HEK293 (cell line): Measurements from ENCODE around the gene GRHL3.

ENCODE experiments used
- GLI2 ChIP-seq: fragments of 450-650 bp; formaldehyde crosslinking; IDR thresholded peaks from 2 replicates; pipeline ENCODE4; 2017; ENCODE audit warnings: missing biosample characterization, missing genetic modification characterization, low read depth, borderline replicate concordance
- GLIS2 ChIP-seq: fragments of 450-650 bp; formaldehyde crosslinking; IDR thresholded peaks from 2 replicates; pipeline ENCODE4 v1.5.1; 2016; ENCODE audit warnings: missing biosample characterization, missing genetic modification characterization
- IKZF3 ChIP-seq: fragments of 450-650 bp; IDR thresholded peaks from 2 replicates; pipeline ENCODE4 v1.5.0; 2018; ENCODE audit warnings: missing biosample characterization, mild to moderate bottlenecking, missing genetic modification characterization, moderate library complexity
- INSM2 ChIP-seq: fragments of 450-650 bp; formaldehyde crosslinking; IDR thresholded peaks from 2 replicates; pipeline ENCODE4 v1.5.1; 2016; ENCODE audit warnings: missing biosample characterization, missing genetic modification characterization
- PBX3 ChIP-seq: sonication (generic); formaldehyde crosslinking; IDR thresholded peaks from 2 replicates; pipeline ENCODE4 v1.8.1; 2022; ENCODE audit warnings: mild to moderate bottlenecking, moderate library complexity, missing genetic modification reagents
- PRDM10 ChIP-seq: fragments of 450-650 bp; formaldehyde crosslinking; IDR thresholded peaks from 2 replicates; pipeline ENCODE4 v1.5.1; 2016; ENCODE audit warnings: missing biosample characterization, missing genetic modification characterization
- PRDM4 ChIP-seq: fragments of 450-650 bp; formaldehyde crosslinking; IDR thresholded peaks from 2 replicates; pipeline ENCODE4 v1.5.1; 2017; ENCODE audit warnings: missing biosample characterization, missing genetic modification characterization
- YY2 ChIP-seq: fragments of 450-650 bp; formaldehyde crosslinking; IDR thresholded peaks from 2 replicates; pipeline ENCODE4 v1.5.1; 2016; ENCODE audit warnings: missing biosample characterization, missing genetic modification characterization
- ZBTB17 ChIP-seq: fragments of 450-650 bp; formaldehyde crosslinking; IDR thresholded peaks from 2 replicates; pipeline ENCODE4 v1.5.1; 2016; ENCODE audit warnings: missing biosample characterization, missing genetic modification characterization
- ZBTB26 ChIP-seq: fragments of 450-650 bp; formaldehyde crosslinking; optimal IDR thresholded peaks from 2 replicates; pipeline ENCODE3; 2016; ENCODE audit warnings: missing biosample characterization, mild to moderate bottlenecking, missing genetic modification characterization
- ZNF10 ChIP-seq: fragments of 450-650 bp; formaldehyde crosslinking; IDR thresholded peaks from 2 replicates; pipeline ENCODE4 v1.5.1; 2017; ENCODE audit warnings: missing biosample characterization, missing genetic modification characterization
- ZNF132 ChIP-seq: fragments of 450-650 bp; formaldehyde crosslinking; IDR thresholded peaks from 2 replicates; pipeline ENCODE4 v1.5.1; 2017; ENCODE audit warnings: missing biosample characterization, missing genetic modification characterization, borderline replicate concordance
- ZNF280C ChIP-seq: fragments of 450-650 bp; formaldehyde crosslinking; IDR thresholded peaks from 2 replicates; pipeline ENCODE4 v1.5.1; 2016; ENCODE audit warnings: missing biosample characterization, missing genetic modification characterization
- ZNF311 ChIP-seq: fragments of 450-650 bp; formaldehyde crosslinking; IDR thresholded peaks from 2 replicates; pipeline ENCODE4 v1.5.1; 2017; ENCODE audit warnings: missing biosample characterization, missing genetic modification characterization, borderline replicate concordance
- ZNF362 ChIP-seq: fragments of 450-650 bp; formaldehyde crosslinking; IDR thresholded peaks from 2 replicates; pipeline ENCODE4 v1.5.1; 2016; ENCODE audit warnings: missing biosample characterization, missing genetic modification characterization
- ZNF510 ChIP-seq: fragments of 450-650 bp; formaldehyde crosslinking; IDR thresholded peaks from 2 replicates; pipeline ENCODE4 v1.5.1; 2018; ENCODE audit warnings: mild to moderate bottlenecking, missing genetic modification characterization, missing biosample characterization; ENCODE audit not compliant: insufficient replicate concordance
- ZNF548 ChIP-seq: fragments of 450-650 bp; formaldehyde crosslinking; IDR thresholded peaks from 2 replicates; pipeline ENCODE4 v1.5.1; 2016; ENCODE audit warnings: missing biosample characterization, missing genetic modification characterization
- ZNF558 ChIP-seq: fragments of 450-650 bp; formaldehyde crosslinking; IDR thresholded peaks from 2 replicates; pipeline ENCODE4 v1.5.1; 2016; ENCODE audit warnings: missing biosample characterization, missing genetic modification characterization
- ZNF580 ChIP-seq: fragments of 450-650 bp; formaldehyde crosslinking; IDR thresholded peaks from 2 replicates; pipeline ENCODE4 v1.5.1; 2016; ENCODE audit warnings: missing biosample characterization, missing genetic modification characterization
- ZNF658 ChIP-seq: fragments of 450-650 bp; formaldehyde crosslinking; IDR thresholded peaks from 2 replicates; pipeline ENCODE4; 2016; ENCODE audit warnings: missing biosample characterization, missing genetic modification characterization
- ZNF692 ChIP-seq: fragments of 450-650 bp; formaldehyde crosslinking; IDR thresholded peaks from 2 replicates; pipeline ENCODE4 v1.5.1; 2016; ENCODE audit warnings: missing biosample characterization, missing genetic modification characterization
- ZNF837 ChIP-seq: fragments of 450-650 bp; formaldehyde crosslinking; IDR thresholded peaks from 2 replicates; pipeline ENCODE4 v1.5.1; 2016; ENCODE audit warnings: missing biosample characterization, missing genetic modification characterization

The GRHL3 gene

GRCh38 chr1:24321697-24322469, 2.7 kb downstream of the GRHL3 start (continued):
- TF ChIP-seq ZNF692 (tag by site-specific recombination) (peak; percentile 99), ZNF362 (tag by site-specific recombination) (no peak), ZNF311 (tag by site-specific recombination) (no peak), PRDM4 (tag by site-specific recombination) (peak; percentile 50; the same call in 1 of the 2 replicates), INSM2 (tag by site-specific recombination) (0 out of 2 replicates have a peak, but pooled peaks have one; percentile 48), ZNF558 (tag by site-specific recombination) (no peak), ZNF580 (tag by site-specific recombination) (peak; percentile 41; the same call in 1 of the 2 replicates), YY2 (tag by site-specific recombination) (no peak), ZNF280C (tag by site-specific recombination) (no peak), ZNF548 (tag by site-specific recombination) (no peak), PBX3 (peak; percentile 18; the same call in 1 of the 2 replicates), ZNF837 (tag by site-specific recombination) (no peak), ZNF510 (tag by site-specific recombination) (no peak), PRDM10 (tag by site-specific recombination) (no peak; the same call in 1 of the 2 replicates), GLI2 (tag by site-specific recombination) (no peak), ZNF658 (no peak), GLIS2 (peak; percentile 87), IKZF3 (tag by site-specific recombination) (peak; percentile 76), ZBTB26 (tag by site-specific recombination) (peak; percentile 67), ZBTB17 (peak; percentile 86), ZNF132 (tag by site-specific recombination) (no peak), ZNF10 (tag by site-specific recombination) (no peak)
